HepG2 (cell line): ENCODE results near the gene ST6GALNAC2. TPM values are rescaled to one million over a fixed set of nuclear protein-coding genes. Genes with fewer than 3 reads are reported as not detected.

ENCODE experiments used
- ARNT2 ChIP-seq: sonication (generic); formaldehyde crosslinking; IDR thresholded peaks from 2 replicates; pipeline ENCODE4 v1.8.0; 2022; ENCODE audit warnings: mild to moderate bottlenecking, low read depth, missing genetic modification reagents, moderate library complexity
- GATAD2A ChIP-seq: IDR thresholded peaks from 2 replicates; pipeline ENCODE4 v1.6.1; 2016
- LCORL ChIP-seq, 2 experiments: fragments of 450-650 bp in 1 of 2; sonication (generic) in 1 of 2; formaldehyde crosslinking in 1 of 2; IDR thresholded peaks; 2 replicates each; pipeline versions ENCODE4 v1.5.0 to v1.6.1; 2017 to 2020; ENCODE audit warnings: antibody characterized with exemption in 1 of 2, missing genetic modification reagents in 1 of 2
- MTA1 ChIP-seq: sonication (generic); formaldehyde crosslinking; IDR thresholded peaks from 2 replicates; pipeline ENCODE4 v1.4.0; 2020; ENCODE audit warnings: missing genetic modification reagents, mild to moderate bottlenecking, borderline replicate concordance
- RCOR2 ChIP-seq: IDR thresholded peaks from 2 replicates; pipeline ENCODE4 v1.6.1; 2016; ENCODE audit warnings: missing biosample characterization, missing genetic modification reagents
- TEAD2 ChIP-seq: sonication (generic); formaldehyde crosslinking; IDR thresholded peaks from 2 replicates; pipeline ENCODE4 v1.9.0; 2021; ENCODE audit warnings: missing genetic modification reagents
- ZNF24 ChIP-seq: fragments of 450-650 bp; IDR thresholded peaks from 2 replicates; pipeline ENCODE4 v1.6.1; 2017; ENCODE audit warnings: antibody characterized with exemption, mild to moderate bottlenecking
- ZNF501 ChIP-seq: sonication (generic); formaldehyde crosslinking; IDR thresholded peaks from 2 replicates; pipeline ENCODE4 v1.5.1; 2020; ENCODE audit warnings: mild to moderate bottlenecking, moderate library complexity, missing genetic modification reagents
- ZNF616 ChIP-seq: sonication (generic); formaldehyde crosslinking; IDR thresholded peaks from 2 replicates; pipeline ENCODE4 v1.5.0; 2020; ENCODE audit warnings: low read depth, mild to moderate bottlenecking, missing genetic modification reagents
- ZNF766 ChIP-seq: sonication (generic); formaldehyde crosslinking; IDR thresholded peaks from 2 replicates; pipeline ENCODE4 v1.5.0; 2020; ENCODE audit warnings: missing genetic modification reagents, borderline replicate concordance
- ZNF776 ChIP-seq: sonication (generic); formaldehyde crosslinking; IDR thresholded peaks from 2 replicates; pipeline ENCODE4 v1.4.0; 2020; ENCODE audit warnings: mild to moderate bottlenecking, missing genetic modification reagents
- ZNF780A ChIP-seq: sonication (generic); formaldehyde crosslinking; IDR thresholded peaks from 2 replicates; pipeline ENCODE4 v1.8.0; 2022; ENCODE audit warnings: mild to moderate bottlenecking, missing genetic modification reagents, moderate library complexity
- polyA plus RNA-seq, 8 experiments: library from polyadenylated mRNA; depleted of rRNA in 3 of 8; stranded (reverse) in 7 of 8; unstranded in 1 of 8; fragments of >200 nt; fragmentation: Illumina TruSeq in 4 of 8; extraction: Trizol in 4 of 8; gene quantifications; 2 replicates each; pipeline versions ENCODE4 v1.2.1 to v1.2.3, GENCODE V29; 2011 to 2016; ENCODE audit warnings: low read depth in 4 of 8, missing spikeins in 1 of 8, mixed read lengths in 1 of 8; ENCODE audit not compliant: insufficient read depth in 1 of 8
- total RNA-seq, 5 experiments: library from RNA; depleted of rRNA; stranded (reverse); fragments of >200 nt; fragmentation: Illumina TruSeq; extraction: Trizol; gene quantifications; 2 replicates each; pipeline ENCODE4 v1.2.3, GENCODE V29; 2016; ENCODE audit warnings: low read depth in 1 of 5
- TF ChIP-seq, protein P1 (sequence below): sonication (generic); formaldehyde crosslinking; IDR thresholded peaks from 2 replicates; pipeline ENCODE4 v1.5.0; 2020; ENCODE audit warnings: missing genetic modification reagents
- TF ChIP-seq, protein P2 (sequence below): sonication (generic); formaldehyde crosslinking; IDR thresholded peaks from 2 replicates; pipeline ENCODE4 v1.9.0; 2021; ENCODE audit warnings: missing genetic modification reagents, borderline replicate concordance
- TF ChIP-seq, protein P3 (sequence below): sonication (generic); formaldehyde crosslinking; IDR thresholded peaks from 2 replicates; pipeline ENCODE4 v1.8.1; 2023; ENCODE audit warnings: mild to moderate bottlenecking, missing genetic modification reagents
- TF ChIP-seq, protein P4 (sequence below): sonication (generic); formaldehyde crosslinking; IDR thresholded peaks from 2 replicates; pipeline ENCODE4 v1.5.0; 2020; ENCODE audit warnings: missing genetic modification reagents
- TF ChIP-seq, protein P5 (sequence below): sonication (generic); formaldehyde crosslinking; IDR thresholded peaks from 2 replicates; pipeline ENCODE4 v1.5.0; 2020; ENCODE audit warnings: mild to moderate bottlenecking, low read depth, missing genetic modification reagents, borderline replicate concordance
- TF ChIP-seq, protein P6 (sequence below): sonication (generic); formaldehyde crosslinking; IDR thresholded peaks from 2 replicates; pipeline ENCODE4 v1.5.0; 2020; ENCODE audit warnings: missing genetic modification reagents
- TF ChIP-seq, protein P7 (sequence below): sonication (generic); formaldehyde crosslinking; IDR thresholded peaks from 2 replicates; pipeline ENCODE4 v1.4.0; 2020; ENCODE audit warnings: mild to moderate bottlenecking, missing genetic modification reagents

The ST6GALNAC2 gene
- total and polyA plus RNA-seq, 2 of the 13 experiments (the other 11 are each of a cell fraction or from before 2014, with no cell fraction given) = 0.12 to 0.49 TPM

DNA sequence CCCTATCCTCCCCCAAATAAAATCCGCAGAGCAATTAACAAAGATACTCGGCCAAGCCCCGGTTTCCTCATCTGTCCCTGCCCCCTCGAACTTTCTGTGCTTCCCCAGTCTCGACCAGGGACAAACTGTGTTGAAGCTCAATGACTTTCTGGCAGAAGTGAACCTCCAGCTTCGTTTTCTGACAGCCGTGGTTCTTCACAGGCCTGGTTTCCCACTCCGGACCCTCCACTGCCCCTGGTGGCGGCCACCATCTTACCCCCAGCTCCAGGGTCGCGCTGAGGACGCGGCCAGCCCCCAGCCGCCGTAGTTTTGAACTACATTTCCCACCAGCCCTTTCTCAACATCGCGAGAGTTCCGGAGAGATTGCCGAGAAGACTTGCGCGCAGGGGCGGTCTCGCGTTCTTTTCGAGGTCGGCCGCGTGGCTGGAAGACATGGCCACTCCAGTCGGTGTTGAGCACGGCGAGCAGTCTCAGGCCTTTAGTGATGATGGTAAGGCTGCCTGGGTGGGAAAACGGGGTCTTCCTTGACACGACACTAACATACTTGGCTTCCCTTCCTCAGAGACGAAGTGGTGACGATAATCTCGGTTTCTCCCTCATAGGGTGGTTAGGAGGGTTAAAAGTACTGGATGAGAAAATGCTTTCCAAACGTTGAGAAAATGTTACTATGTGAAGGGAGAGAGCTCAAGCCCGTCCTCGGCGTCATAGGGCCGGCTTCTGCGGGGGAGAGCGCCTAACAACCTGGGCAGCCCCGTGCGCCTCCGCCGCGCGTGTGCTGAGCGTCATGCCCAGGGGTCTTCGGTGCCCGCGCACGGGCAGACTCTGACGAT, 28.1 kb downstream of the ST6GALNAC2 start (continued):
- peak; percentile 95; the same call in 1 of the 2 replicates for TF ChIP-seq ZNF780A
- TF ChIP-seq ZNF766 (CRISPR knock-in tag) = peak; percentile 75; the same call in 1 of the 2 replicates
- peak; percentile 34; the same call in 1 of the 2 replicates for TF ChIP-seq GATAD2A (CRISPR knock-in tag)
- TF ChIP-seq, protein P1, sequence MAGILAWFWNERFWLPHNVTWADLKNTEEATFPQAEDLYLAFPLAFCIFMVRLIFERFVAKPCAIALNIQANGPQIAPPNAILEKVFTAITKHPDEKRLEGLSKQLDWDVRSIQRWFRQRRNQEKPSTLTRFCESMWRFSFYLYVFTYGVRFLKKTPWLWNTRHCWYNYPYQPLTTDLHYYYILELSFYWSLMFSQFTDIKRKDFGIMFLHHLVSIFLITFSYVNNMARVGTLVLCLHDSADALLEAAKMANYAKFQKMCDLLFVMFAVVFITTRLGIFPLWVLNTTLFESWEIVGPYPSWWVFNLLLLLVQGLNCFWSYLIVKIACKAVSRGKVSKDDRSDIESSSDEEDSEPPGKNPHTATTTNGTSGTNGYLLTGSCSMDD (CRISPR knock-in tag) = no peak
- TF ChIP-seq ZNF501 = peak; percentile 94
- TF ChIP-seq, protein P2, sequence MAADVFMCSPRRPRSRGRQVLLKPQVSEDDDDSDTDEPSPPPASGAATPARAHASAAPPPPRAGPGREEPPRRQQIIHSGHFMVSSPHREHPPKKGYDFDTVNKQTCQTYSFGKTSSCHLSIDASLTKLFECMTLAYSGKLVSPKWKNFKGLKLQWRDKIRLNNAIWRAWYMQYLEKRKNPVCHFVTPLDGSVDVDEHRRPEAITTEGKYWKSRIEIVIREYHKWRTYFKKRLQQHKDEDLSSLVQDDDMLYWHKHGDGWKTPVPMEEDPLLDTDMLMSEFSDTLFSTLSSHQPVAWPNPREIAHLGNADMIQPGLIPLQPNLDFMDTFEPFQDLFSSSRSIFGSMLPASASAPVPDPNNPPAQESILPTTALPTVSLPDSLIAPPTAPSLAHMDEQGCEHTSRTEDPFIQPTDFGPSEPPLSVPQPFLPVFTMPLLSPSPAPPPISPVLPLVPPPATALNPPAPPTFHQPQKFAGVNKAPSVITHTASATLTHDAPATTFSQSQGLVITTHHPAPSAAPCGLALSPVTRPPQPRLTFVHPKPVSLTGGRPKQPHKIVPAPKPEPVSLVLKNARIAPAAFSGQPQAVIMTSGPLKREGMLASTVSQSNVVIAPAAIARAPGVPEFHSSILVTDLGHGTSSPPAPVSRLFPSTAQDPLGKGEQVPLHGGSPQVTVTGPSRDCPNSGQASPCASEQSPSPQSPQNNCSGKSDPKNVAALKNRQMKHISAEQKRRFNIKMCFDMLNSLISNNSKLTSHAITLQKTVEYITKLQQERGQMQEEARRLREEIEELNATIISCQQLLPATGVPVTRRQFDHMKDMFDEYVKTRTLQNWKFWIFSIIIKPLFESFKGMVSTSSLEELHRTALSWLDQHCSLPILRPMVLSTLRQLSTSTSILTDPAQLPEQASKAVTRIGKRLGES (CRISPR knock-in tag) = no peak
- TF ChIP-seq RCOR2 (CRISPR knock-in tag) = 0 out of 2 replicates have a peak, but pooled peaks have one; percentile 32
- TF ChIP-seq, protein P3, sequence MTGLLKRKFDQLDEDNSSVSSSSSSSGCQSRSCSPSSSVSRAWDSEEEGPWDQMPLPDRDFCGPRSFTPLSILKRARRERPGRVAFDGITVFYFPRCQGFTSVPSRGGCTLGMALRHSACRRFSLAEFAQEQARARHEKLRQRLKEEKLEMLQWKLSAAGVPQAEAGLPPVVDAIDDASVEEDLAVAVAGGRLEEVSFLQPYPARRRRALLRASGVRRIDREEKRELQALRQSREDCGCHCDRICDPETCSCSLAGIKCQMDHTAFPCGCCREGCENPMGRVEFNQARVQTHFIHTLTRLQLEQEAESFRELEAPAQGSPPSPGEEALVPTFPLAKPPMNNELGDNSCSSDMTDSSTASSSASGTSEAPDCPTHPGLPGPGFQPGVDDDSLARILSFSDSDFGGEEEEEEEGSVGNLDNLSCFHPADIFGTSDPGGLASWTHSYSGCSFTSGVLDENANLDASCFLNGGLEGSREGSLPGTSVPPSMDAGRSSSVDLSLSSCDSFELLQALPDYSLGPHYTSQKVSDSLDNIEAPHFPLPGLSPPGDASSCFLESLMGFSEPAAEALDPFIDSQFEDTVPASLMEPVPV (CRISPR knock-in tag) = peak; percentile 88
- TF ChIP-seq, protein P4, sequence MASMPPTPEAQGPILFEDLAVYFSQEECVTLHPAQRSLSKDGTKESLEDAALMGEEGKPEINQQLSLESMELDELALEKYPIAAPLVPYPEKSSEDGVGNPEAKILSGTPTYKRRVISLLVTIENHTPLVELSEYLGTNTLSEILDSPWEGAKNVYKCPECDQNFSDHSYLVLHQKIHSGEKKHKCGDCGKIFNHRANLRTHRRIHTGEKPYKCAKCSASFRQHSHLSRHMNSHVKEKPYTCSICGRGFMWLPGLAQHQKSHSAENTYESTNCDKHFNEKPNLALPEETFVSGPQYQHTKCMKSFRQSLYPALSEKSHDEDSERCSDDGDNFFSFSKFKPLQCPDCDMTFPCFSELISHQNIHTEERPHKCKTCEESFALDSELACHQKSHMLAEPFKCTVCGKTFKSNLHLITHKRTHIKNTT (CRISPR knock-in tag) = no peak
- TF ChIP-seq MTA1 (CRISPR knock-in tag) = peak; percentile 87; the same call in 1 of the 2 replicates
- TF ChIP-seq, protein P5, sequence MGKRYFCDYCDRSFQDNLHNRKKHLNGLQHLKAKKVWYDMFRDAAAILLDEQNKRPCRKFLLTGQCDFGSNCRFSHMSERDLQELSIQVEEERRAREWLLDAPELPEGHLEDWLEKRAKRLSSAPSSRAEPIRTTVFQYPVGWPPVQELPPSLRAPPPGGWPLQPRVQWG = no peak
- TF ChIP-seq ZNF776 (CRISPR knock-in tag) = peak; percentile 67; the same call in 1 of the 2 replicates
- TF ChIP-seq TEAD2 (CRISPR knock-in tag) = peak; percentile 75; the same call in 1 of the 2 replicates
- no peak for TF ChIP-seq ZNF24
- peak; percentile 100 for TF ChIP-seq ARNT2
- TF ChIP-seq, protein P6, sequence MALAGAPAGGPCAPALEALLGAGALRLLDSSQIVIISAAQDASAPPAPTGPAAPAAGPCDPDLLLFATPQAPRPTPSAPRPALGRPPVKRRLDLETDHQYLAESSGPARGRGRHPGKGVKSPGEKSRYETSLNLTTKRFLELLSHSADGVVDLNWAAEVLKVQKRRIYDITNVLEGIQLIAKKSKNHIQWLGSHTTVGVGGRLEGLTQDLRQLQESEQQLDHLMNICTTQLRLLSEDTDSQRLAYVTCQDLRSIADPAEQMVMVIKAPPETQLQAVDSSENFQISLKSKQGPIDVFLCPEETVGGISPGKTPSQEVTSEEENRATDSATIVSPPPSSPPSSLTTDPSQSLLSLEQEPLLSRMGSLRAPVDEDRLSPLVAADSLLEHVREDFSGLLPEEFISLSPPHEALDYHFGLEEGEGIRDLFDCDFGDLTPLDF (CRISPR knock-in tag) = peak; percentile 81
- TF ChIP-seq ZNF616 (CRISPR knock-in tag) = peak; percentile 64; the same call in 1 of the 2 replicates
- TF ChIP-seq, protein P7, sequence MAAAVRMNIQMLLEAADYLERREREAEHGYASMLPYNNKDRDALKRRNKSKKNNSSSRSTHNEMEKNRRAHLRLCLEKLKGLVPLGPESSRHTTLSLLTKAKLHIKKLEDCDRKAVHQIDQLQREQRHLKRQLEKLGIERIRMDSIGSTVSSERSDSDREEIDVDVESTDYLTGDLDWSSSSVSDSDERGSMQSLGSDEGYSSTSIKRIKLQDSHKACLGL (CRISPR knock-in tag) = peak; percentile 83
- no peak for TF ChIP-seq LCORL (IDR thresholded peaks at IDR 0.05)
- TF ChIP-seq LCORL (CRISPR knock-in tag; IDR thresholded peaks at IDR 0.05) = no peak; the same call in 1 of the 2 replicates
